SK-N-SH (cell line): ENCODE data around the gene ZNF578. TPM values are rescaled to one million over a fixed set of nuclear protein-coding genes. Genes with fewer than 3 reads are reported as not detected.
"Not testable (repeated sequence)": the region's sequence is repeated elsewhere in the genome, so short reads cannot be mapped to it uniquely, and the experiment has no call there.

Experiments used
- CTCF ChIA-PET: fragments of 300-600, 350-600 bp; formaldehyde crosslinking; extraction: SDS; loops from one replicate; lab custom pipeline; 2021; lab: Yijun Ruan, JAX
- POLR2A ChIA-PET: fragments of 350-600 bp; sonication (Branson Sonifier 250); formaldehyde crosslinking; extraction: SDS; loops from one replicate; lab custom pipeline; 2020; ENCODE audit warnings: antibody characterized with exemption, inconsistent platforms; lab: Yijun Ruan, JAX
- DNase-seq: peaks from one replicate; pipeline ENCODE4 v3.0.0; 2012
- H2AFZ ChIP-seq: fragments of 200-600 bp; sonication (generic); 2 replicates; pipeline ENCODE4 v1.8.1; 2016; ENCODE audit warnings: antibody characterized with exemption, mild to moderate bottlenecking, low read depth
- H3F3A ChIP-seq: fragments of 200-600 bp; sonication (generic); replicated peaks from 2 replicates; pipeline ENCODE3; 2016; ENCODE audit warnings: antibody characterized with exemption, mild to moderate bottlenecking; ENCODE audit not compliant: insufficient read depth
- H3K27ac ChIP-seq, 2 experiments: fragments of 200-500 bp in 1 of 2; fragments of 200-600 bp in 1 of 2; sonication (Bioruptor generic) in 1 of 2; sonication (generic), shearing (Covaris generic) in 1 of 2; 2 replicates each; pipeline versions ENCODE4 v1.5.1 to v1.6.1; 2014 to 2016; ENCODE audit warnings: low read depth in 2 of 2, inconsistent platforms in 1 of 2, low read length in 1 of 2, mild to moderate bottlenecking in 1 of 2, mixed read lengths in 1 of 2
- H3K27me3 ChIP-seq: fragments of 200-600 bp; sonication (generic), shearing (Covaris generic); 2 replicates; pipeline ENCODE4 v1.6.1; 2016; ENCODE audit warnings: mixed run types; ENCODE audit not compliant: insufficient read depth
- H3K36me3 ChIP-seq, 2 experiments: fragments of 200-500 bp in 1 of 2; fragments of 200-600 bp in 1 of 2; sonication (Bioruptor generic) in 1 of 2; sonication (generic) in 1 of 2; replicated peaks in 1 of 2; 2 replicates each; pipeline versions ENCODE3 to v1.5.1; 2014 to 2016; ENCODE audit warnings: low read length in 1 of 2, mild to moderate bottlenecking in 1 of 2; ENCODE audit not compliant: insufficient read depth in 2 of 2, control insufficient read depth in 1 of 2
- H3K4me1 ChIP-seq, 2 experiments: fragments of 200-500 bp in 1 of 2; fragments of 200-600 bp in 1 of 2; sonication (Bioruptor generic) in 1 of 2; sonication (generic), shearing (Covaris generic) in 1 of 2; 2 replicates each; pipeline versions ENCODE4 v1.5.1 to v1.6.1; 2014 to 2016; ENCODE audit warnings: low read depth in 1 of 2, low read length in 1 of 2, mixed run types in 1 of 2; ENCODE audit not compliant: insufficient read depth in 2 of 2, control insufficient read depth in 1 of 2
- H3K4me2 ChIP-seq: fragments of 200-600 bp; sonication (generic), shearing (Covaris generic); 2 replicates; pipeline ENCODE4 v1.6.1; 2017; ENCODE audit warnings: mixed run types
- H3K4me3 ChIP-seq, 2 experiments: fragments of 200-500 bp in 1 of 2; fragments of 200-600 bp in 1 of 2; sonication (Bioruptor generic) in 1 of 2; sonication (generic), shearing (Covaris generic) in 1 of 2; 2 replicates each; pipeline versions ENCODE4 v1.5.1 to v1.8.1; 2014 to 2016; ENCODE audit warnings: low read depth in 2 of 2, inconsistent platforms in 1 of 2, low read length in 1 of 2, mild to moderate bottlenecking in 1 of 2, mixed read lengths in 1 of 2, moderate library complexity in 1 of 2
- H3K79me2 ChIP-seq: fragments of 200-600 bp; sonication (generic); 2 replicates; pipeline ENCODE4 v1.8.1; 2017; ENCODE audit warnings: mild to moderate bottlenecking; ENCODE audit not compliant: insufficient read depth
- H3K9ac ChIP-seq: fragments of 200-600 bp; sonication (generic); 2 replicates; pipeline ENCODE4 v1.6.1; 2017; ENCODE audit warnings: mixed run types
- H3K9me2 ChIP-seq: fragments of 200-600 bp; sonication (generic); 2 replicates; pipeline ENCODE4 v1.6.1; 2017; ENCODE audit warnings: mixed run types
- H3K9me3 ChIP-seq: fragments of 200-600 bp; sonication (generic); 2 replicates; pipeline ENCODE4 v1.6.1; 2017; ENCODE audit warnings: mixed run types, mild to moderate bottlenecking, moderate library complexity
- H4K20me1 ChIP-seq: fragments of 200-600 bp; sonication (generic); 2 replicates; pipeline ENCODE4 v1.6.1; 2017; ENCODE audit warnings: mild to moderate bottlenecking, mixed run types; ENCODE audit not compliant: insufficient read depth
- CHD2 ChIP-seq: fragments of 150-350 bp; IDR thresholded peaks from 2 replicates; pipeline ENCODE4 v1.6.1; 2018; ENCODE audit warnings: low read length; ENCODE audit not compliant: partially characterized antibody
- IRF3 ChIP-seq: fragments of 150-350 bp; IDR thresholded peaks from 2 replicates; pipeline ENCODE4 v1.6.1; 2016; ENCODE audit warnings: mild to moderate bottlenecking, low read depth, low read length
- MEF2A ChIP-seq: IDR thresholded peaks from 2 replicates; pipeline ENCODE4 v1.4.0; 2012; ENCODE audit warnings: low read depth, borderline replicate concordance
- MXI1 ChIP-seq: IDR thresholded peaks from 2 replicates; pipeline ENCODE4 v1.6.1; 2012; ENCODE audit warnings: mild to moderate bottlenecking, low read depth, low read length, improper control_type of control experiment
- NFIC ChIP-seq: IDR thresholded peaks from 2 replicates; pipeline ENCODE4 v1.4.0; 2012; ENCODE audit warnings: borderline replicate concordance
- PBX3 ChIP-seq: IDR thresholded peaks from 2 replicates; pipeline ENCODE4; 2012
- POLR2AphosphoS5 ChIP-seq: IDR thresholded peaks from 2 replicates; pipeline ENCODE4 v1.6.1; 2012; ENCODE audit warnings: low read depth, low read length
- RAD21 ChIP-seq: IDR thresholded peaks from 2 replicates; pipeline ENCODE4 v1.6.1; 2012; ENCODE audit warnings: mild to moderate bottlenecking, low read length
- RXRA ChIP-seq: IDR thresholded peaks from 2 replicates; pipeline ENCODE4 v1.4.0; 2012; ENCODE audit warnings: low read depth, mild to moderate bottlenecking, borderline replicate concordance
- SMC3 ChIP-seq: IDR thresholded peaks from 2 replicates; pipeline ENCODE4 v1.6.1; 2012; ENCODE audit warnings: low read depth, low read length, improper control_type of control experiment
- TAF1 ChIP-seq: IDR thresholded peaks from 2 replicates; pipeline ENCODE4 v1.6.1; 2012; ENCODE audit warnings: low read depth, mild to moderate bottlenecking, low read length, moderate library complexity, borderline replicate concordance
- TEAD4 ChIP-seq: IDR thresholded peaks from 2 replicates; pipeline ENCODE4 v1.4.0; 2012; ENCODE audit warnings: mild to moderate bottlenecking, borderline replicate concordance; ENCODE audit not compliant: insufficient read depth
- YY1 ChIP-seq: IDR thresholded peaks from 2 replicates; pipeline ENCODE4 v1.4.0; 2012; ENCODE audit warnings: low read depth, mild to moderate bottlenecking
- WGBS: methylation state at CpG from one replicate; pipeline ENCODE4 v1.1.6; 2017; ENCODE audit warnings: low lambda C conversion rate; 5-methylcytosine and 5-hydroxymethylcytosine counted together
- polyA plus RNA-seq, 3 experiments: library from polyadenylated mRNA; depleted of rRNA; stranded (reverse); fragments of >200 nt; gene quantifications; 2 replicates each; pipeline ENCODE4 v1.2.3, GENCODE V29; 2012
- TF ChIP-seq, protein P1 (sequence below): fragments of 200-600 bp; sonication (generic); IDR thresholded peaks from 2 replicates; pipeline ENCODE4 v1.6.1; 2017; ENCODE audit warnings: antibody characterized with exemption, mild to moderate bottlenecking, moderate library complexity
- TF ChIP-seq, protein P2 (sequence below): IDR thresholded peaks from 2 replicates; pipeline ENCODE4 v1.4.0; 2012; ENCODE audit warnings: low read depth

Gene ZNF578
- polyA plus RNA-seq, 1 of the 3 experiments (the other 2 are of a cell fraction): 2.5 TPM

DNA sequence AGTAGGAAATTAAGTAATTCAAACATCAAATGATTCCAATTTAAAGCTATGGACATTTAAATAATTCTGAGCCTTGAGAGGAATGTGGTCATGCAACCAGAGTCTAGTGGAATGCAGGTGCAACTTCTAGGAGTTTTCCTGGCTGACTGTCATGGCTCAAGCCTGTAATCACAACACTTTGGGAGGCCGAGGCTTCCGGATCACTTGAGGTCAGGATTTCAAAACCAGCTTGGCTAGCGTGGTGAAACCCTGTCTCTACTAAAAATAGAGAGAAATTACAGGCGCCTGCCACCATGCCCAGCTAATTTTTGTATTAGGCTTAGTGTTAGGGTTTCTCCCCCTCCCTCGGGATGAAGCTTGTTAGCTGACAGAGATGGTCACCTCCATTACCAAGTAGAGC lies 80.5 kb downstream of the ZNF578 start:
- Histone ChIP-seq H3K79me2 (peaks cover 11% of the 10 kb centered on the region), H3K27me3 (no peaks in the 10 kb centered on the region), H3K36me3 (peaks cover 0 to 5% of the 10 kb centered on the region in 2 experiments), H3K9me3 (no peaks in the 10 kb centered on the region), H3K9me2 (no peaks in the 10 kb centered on the region), H3K4me2 (no peak overlapping the region), H3K4me1 (peaks cover 0 to 1% of the 10 kb centered on the region in 2 experiments; a peak in 1 of 4 replicates), H3K9ac (no peak overlapping the region), H4K20me1 (no peaks in the 10 kb centered on the region), H3K27ac (no peak overlapping the region), H3K4me3 (no peak overlapping the region), H3F3A (no peaks in the 10 kb centered on the region), H2AFZ (no peak overlapping the region)
- POLR2A ChIA-PET: no interaction called here
- TF ChIP-seq, protein P1, sequence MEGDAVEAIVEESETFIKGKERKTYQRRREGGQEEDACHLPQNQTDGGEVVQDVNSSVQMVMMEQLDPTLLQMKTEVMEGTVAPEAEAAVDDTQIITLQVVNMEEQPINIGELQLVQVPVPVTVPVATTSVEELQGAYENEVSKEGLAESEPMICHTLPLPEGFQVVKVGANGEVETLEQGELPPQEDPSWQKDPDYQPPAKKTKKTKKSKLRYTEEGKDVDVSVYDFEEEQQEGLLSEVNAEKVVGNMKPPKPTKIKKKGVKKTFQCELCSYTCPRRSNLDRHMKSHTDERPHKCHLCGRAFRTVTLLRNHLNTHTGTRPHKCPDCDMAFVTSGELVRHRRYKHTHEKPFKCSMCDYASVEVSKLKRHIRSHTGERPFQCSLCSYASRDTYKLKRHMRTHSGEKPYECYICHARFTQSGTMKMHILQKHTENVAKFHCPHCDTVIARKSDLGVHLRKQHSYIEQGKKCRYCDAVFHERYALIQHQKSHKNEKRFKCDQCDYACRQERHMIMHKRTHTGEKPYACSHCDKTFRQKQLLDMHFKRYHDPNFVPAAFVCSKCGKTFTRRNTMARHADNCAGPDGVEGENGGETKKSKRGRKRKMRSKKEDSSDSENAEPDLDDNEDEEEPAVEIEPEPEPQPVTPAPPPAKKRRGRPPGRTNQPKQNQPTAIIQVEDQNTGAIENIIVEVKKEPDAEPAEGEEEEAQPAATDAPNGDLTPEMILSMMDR: no peak
- TF ChIP-seq NFIC (no peak), IRF3 (no peak), RAD21 (no peak), RXRA (no peak), MXI1 (no peak), YY1 (no peak), SMC3 (no peak), TEAD4 (no peak), MEF2A (no peak), PBX3 (no peak), TAF1 (no peak), CHD2 (no peak), POLR2AphosphoS5 (no peak)
- TF ChIP-seq, protein P2, sequence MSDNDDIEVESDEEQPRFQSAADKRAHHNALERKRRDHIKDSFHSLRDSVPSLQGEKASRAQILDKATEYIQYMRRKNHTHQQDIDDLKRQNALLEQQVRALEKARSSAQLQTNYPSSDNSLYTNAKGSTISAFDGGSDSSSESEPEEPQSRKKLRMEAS: no peak
- CTCF ChIA-PET: interaction anchor here (1.2 kb wide), 1 partner anchor 7 kb away, joined by 3 read pairs; no protein-coding TSS in a partner anchor
- 96% methylated on average over 5 of the region's 5 CpGs for WGBS
- DNase-seq: no peak

DNA sequence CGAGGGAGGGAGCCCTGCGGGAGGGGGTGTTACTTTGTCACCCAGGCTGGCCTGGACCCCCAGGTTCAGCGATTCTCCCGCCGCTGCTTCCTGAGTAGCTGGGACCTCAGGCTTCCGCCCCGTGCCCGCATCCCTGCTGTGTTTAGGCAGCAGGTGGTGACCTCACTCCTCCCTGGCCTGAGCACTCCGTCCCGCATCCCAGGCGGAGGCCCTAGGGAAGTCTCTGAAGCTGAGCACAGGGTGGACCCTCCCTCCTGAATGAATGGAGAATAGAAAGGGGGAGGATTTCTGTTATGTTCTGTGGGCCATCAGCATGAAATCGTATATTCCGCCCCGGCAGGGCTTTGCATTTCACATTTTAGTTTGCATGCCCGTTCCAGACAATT lies 82.0 kb downstream of the ZNF578 start:
- H3K9me3 ChIP-seq, H3K9me2 ChIP-seq, DNase-seq, H3K9ac ChIP-seq, H3K27me3 ChIP-seq, H4K20me1 ChIP-seq, H3K4me1 ChIP-seq, H3F3A ChIP-seq: not testable (repeated sequence)
- H3K4me3 ChIP-seq: peak overlapping the region; percentile 52 to 55
- peaks cover 0 to 13% of the 10 kb centered on the region in 2 experiments for H3K36me3 ChIP-seq
- H3K79me2 ChIP-seq: peaks cover 14% of the 10 kb centered on the region; the same call in 1 of the 2 replicates
- ChIA-PET CTCF (interaction anchor here (0.6 to 1.2 kb wide), 2 partner anchors 9 to 577 kb away, joined by 3 read pairs; no protein-coding TSS in a partner anchor), POLR2A (interaction anchor here (1.0 kb wide), 1 partner anchor 8 kb away, joined by 6 read pairs; no protein-coding TSS in a partner anchor)
- peak overlapping the region in 1 of 2 experiments; percentile 29; a peak in 2 of 4 replicates for H3K27ac ChIP-seq
- H2AFZ ChIP-seq: peak overlapping the region; percentile 63; the same call in 1 of the 2 replicates
- peak overlapping the region; percentile 78 for H3K4me2 ChIP-seq
- 20% methylated on average over 13 of the region's 15 CpGs for WGBS
